HepG2 (cell line): ENCODE measurements around the gene ANKS4B. TPM values are rescaled to one million over a fixed set of nuclear protein-coding genes. Genes with fewer than 3 reads are reported as not detected.

Experiments
- ATAC-seq: fragments of 200-7000 bp; cut with Tn5 transposase; 3 replicates; pipeline ENCODE4 v1.9.1; 2020; ENCODE audit warnings: mild to moderate bottlenecking, moderate library complexity
- BruUV-seq: library from RNA; stranded (reverse); fragments of 400-500 nt; replicated peaks from 2 replicates; lab custom pipeline; 2021; lab: Mats Ljungman, UMichigan
- CTCF ChIA-PET: fragments of 300-600 bp; formaldehyde crosslinking; extraction: SDS; loops from one replicate; lab custom pipeline; 2021; ENCODE audit warnings: low total read pairs, inconsistent platforms, low intra/inter-chr PET ratio; lab: Yijun Ruan, JAX
- POLR2A ChIA-PET: fragments of 350-600 bp; sonication (Branson Sonifier 250); formaldehyde crosslinking; loops from one replicate; lab custom pipeline; 2020; ENCODE audit warnings: antibody characterized with exemption, inconsistent platforms; lab: Yijun Ruan, JAX
- DNase-seq: peaks from one replicate; pipeline ENCODE4 v3.0.0-alpha.2; 2015; ENCODE audit warnings: low spot score
- FAIRE-seq: peaks from 3 replicates; lab custom pipeline; 2011; peaks lifted over from hg19 to GRCh38; lab: Jason Lieb, UNC
- H2AFZ ChIP-seq: one replicate; pipeline ENCODE4 v1.6.1; 2011; ENCODE audit warnings: low read length, inconsistent platforms
- H3K27ac ChIP-seq: fragments of 300-600 bp; 3 replicates; pipeline ENCODE4 v1.8.0; 2011; ENCODE audit warnings: mixed run types, mild to moderate bottlenecking, mixed read lengths, low read length, inconsistent platforms; ENCODE audit not compliant: insufficient read depth; ENCODE audit errors: extremely low read length
- H3K27me3 ChIP-seq, 2 experiments: fragments of 200-600 bp in 1 of 2; 2 replicates in 1 of 2; 3 replicates in 1 of 2; pipeline versions ENCODE4 v1.6.0 to v1.8.0; 2011; ENCODE audit warnings: low read length in 2 of 2, mild to moderate bottlenecking in 2 of 2, moderate library complexity in 2 of 2, inconsistent platforms in 1 of 2; ENCODE audit not compliant: insufficient read depth in 2 of 2, control insufficient read depth in 1 of 2
- H3K36me3 ChIP-seq, 2 experiments: fragments of 200-600 bp in 1 of 2; replicated peaks in 1 of 2; 2 replicates in 1 of 2; 3 replicates in 1 of 2; pipeline versions ENCODE4 v1.5.1 to v1.8.0; 2011; ENCODE audit warnings: low read length in 2 of 2, inconsistent platforms in 1 of 2; ENCODE audit not compliant: insufficient read depth in 2 of 2, control insufficient read depth in 1 of 2
- H3K4me1 ChIP-seq: 2 replicates; pipeline ENCODE4 v1.5.1; 2012; ENCODE audit warnings: low read length, inconsistent platforms; ENCODE audit not compliant: insufficient read depth
- H3K4me2 ChIP-seq: 2 replicates; pipeline ENCODE4 v1.6.0; 2011; ENCODE audit warnings: low read depth, low read length, inconsistent platforms
- H3K4me3 ChIP-seq, 3 experiments: fragments of 200-600 bp in 1 of 3; sonication (generic), shearing (Covaris generic) in 1 of 3; replicated peaks in 1 of 3; 2 replicates each; pipeline ENCODE4 v1.5.1; 2011 to 2016; ENCODE audit warnings: low read length in 3 of 3, inconsistent platforms in 2 of 3, low read depth in 2 of 3, mild to moderate bottlenecking in 2 of 3, control low read depth in 1 of 3, mixed read lengths in 1 of 3; ENCODE audit not compliant: insufficient read depth in 1 of 3
- H3K79me2 ChIP-seq: one replicate; pipeline ENCODE4 v1.6.1; 2011; ENCODE audit warnings: low read length, inconsistent platforms; ENCODE audit not compliant: insufficient read depth
- H3K9ac ChIP-seq: 2 replicates; pipeline ENCODE4 v1.6.0; 2011; ENCODE audit warnings: mild to moderate bottlenecking, low read depth, low read length, inconsistent platforms; ENCODE audit not compliant: insufficient read depth
- H3K9me3 ChIP-seq: 2 replicates; pipeline ENCODE4 v1.5.1; 2012; ENCODE audit warnings: mild to moderate bottlenecking, low read length
- H4K20me1 ChIP-seq: 2 replicates; pipeline ENCODE4 v1.6.0; 2011; ENCODE audit warnings: inconsistent platforms, mild to moderate bottlenecking, low read length, moderate library complexity; ENCODE audit not compliant: insufficient read depth
- ARNTL ChIP-seq: sonication (generic); formaldehyde crosslinking; IDR thresholded peaks from 2 replicates; pipeline ENCODE4 v1.4.0; 2020; ENCODE audit warnings: mild to moderate bottlenecking, missing genetic modification reagents
- CENPX ChIP-seq: sonication (generic); formaldehyde crosslinking; IDR thresholded peaks from 2 replicates; pipeline ENCODE4 v1.9.0; 2021; ENCODE audit warnings: mild to moderate bottlenecking, missing genetic modification reagents, moderate library complexity
- CHD4 ChIP-seq: fragments of 200-600 bp; sonication (generic); IDR thresholded peaks from 2 replicates; pipeline ENCODE4 v1.7.0; 2017; ENCODE audit warnings: mild to moderate bottlenecking, low read length, borderline replicate concordance
- EED ChIP-seq: sonication (generic); formaldehyde crosslinking; IDR thresholded peaks from 2 replicates; pipeline ENCODE4 v1.5.0; 2020; ENCODE audit warnings: mild to moderate bottlenecking, missing genetic modification reagents
- HOXA7 ChIP-seq: sonication (generic); formaldehyde crosslinking; IDR thresholded peaks from 2 replicates; pipeline ENCODE4 v1.8.1; 2022; ENCODE audit warnings: mild to moderate bottlenecking, missing genetic modification reagents, moderate library complexity
- NAIF1 ChIP-seq: sonication (generic); formaldehyde crosslinking; IDR thresholded peaks from 2 replicates; pipeline ENCODE4 v1.5.0; 2020; ENCODE audit warnings: mild to moderate bottlenecking, missing genetic modification reagents, borderline replicate concordance
- NFRKB ChIP-seq: fragments of 450-650 bp; IDR thresholded peaks from 2 replicates; pipeline ENCODE4 v1.6.1; 2017
- PHB2 ChIP-seq: fragments of 450-650 bp; IDR thresholded peaks from 2 replicates; pipeline ENCODE4 v1.6.1; 2018; ENCODE audit not compliant: partially characterized antibody
- PLRG1 ChIP-seq: fragments of 450-650 bp; conservative IDR thresholded peaks from 2 replicates; pipeline ENCODE4 v1.6.1; 2016
- RBM22 ChIP-seq: fragments of 200-400 bp; formaldehyde crosslinking; optimal IDR thresholded peaks from 2 replicates; pipeline ENCODE3; 2017; ENCODE audit warnings: mild to moderate bottlenecking, low read length, moderate library complexity
- RFX3 ChIP-seq: IDR thresholded peaks from 2 replicates; pipeline ENCODE4 v1.6.1; 2016; ENCODE audit warnings: missing biosample characterization, missing genetic modification reagents
- SIX1 ChIP-seq: sonication (generic); formaldehyde crosslinking; IDR thresholded peaks from 2 replicates; pipeline ENCODE4 v1.4.0; 2020; ENCODE audit warnings: missing genetic modification reagents, borderline replicate concordance
- TP53 ChIP-seq: sonication (generic); formaldehyde crosslinking; conservative IDR thresholded peaks from 2 replicates; pipeline ENCODE4 v1.4.0; 2020; ENCODE audit warnings: missing genetic modification reagents
- TRIM22 ChIP-seq: fragments of 450-650 bp; IDR thresholded peaks from 2 replicates; pipeline ENCODE4 v1.6.1; 2017
- ZMAT5 ChIP-seq: sonication (generic); formaldehyde crosslinking; IDR thresholded peaks from 2 replicates; pipeline ENCODE4 v1.5.0; 2020; ENCODE audit warnings: mild to moderate bottlenecking, low read depth, missing genetic modification reagents, borderline replicate concordance
- ZNF3 ChIP-seq: IDR thresholded peaks from 2 replicates; pipeline ENCODE4 v1.7.0; 2017; ENCODE audit warnings: inconsistent platforms
- ZNF34 ChIP-seq: sonication (generic); formaldehyde crosslinking; IDR thresholded peaks from 2 replicates; pipeline ENCODE4 v1.4.0; 2020; ENCODE audit warnings: mild to moderate bottlenecking, missing genetic modification reagents, borderline replicate concordance
- ZNF501 ChIP-seq: sonication (generic); formaldehyde crosslinking; IDR thresholded peaks from 2 replicates; pipeline ENCODE4 v1.5.1; 2020; ENCODE audit warnings: mild to moderate bottlenecking, moderate library complexity, missing genetic modification reagents
- ZNF547 ChIP-seq: sonication (generic); formaldehyde crosslinking; IDR thresholded peaks from 2 replicates; pipeline ENCODE4 v1.5.1; 2020; ENCODE audit warnings: mild to moderate bottlenecking, missing genetic modification reagents
- ZNF883 ChIP-seq: sonication (generic); formaldehyde crosslinking; IDR thresholded peaks from 2 replicates; pipeline ENCODE4 v1.5.1; 2020; ENCODE audit warnings: mild to moderate bottlenecking, missing genetic modification reagents; ENCODE audit errors: not compliant biosample characterization
- WGBS: methylation state at CpG from one replicate; pipeline ENCODE4 v1.1.6; 2017; ENCODE audit warnings: low lambda C conversion rate; 5-methylcytosine and 5-hydroxymethylcytosine counted together
- in situ Hi-C: cut with HindIII; loops from 2 replicates; pipeline ENCODE4 v1.10.0; 2017; ENCODE audit warnings: low pct_unique_long_range_greater_than_20kb; ENCODE audit not compliant: extremely low pct_ligation_motif_present
- intact Hi-C: fragments of 100-400 bp; cut with micrococcal nuclease; formaldehyde crosslinking; loops from one replicate; pipeline ENCODE4 v1.10.0; 2022; ENCODE audit not compliant: unreplicated experiment
- polyA plus RNA-seq, 8 experiments: library from polyadenylated mRNA; depleted of rRNA in 3 of 8; stranded (reverse) in 7 of 8; unstranded in 1 of 8; fragments of >200 nt; fragmentation: Illumina TruSeq in 4 of 8; extraction: Trizol in 4 of 8; gene quantifications; 2 replicates each; pipeline versions ENCODE4 v1.2.1 to v1.2.3, GENCODE V29; 2011 to 2016; ENCODE audit warnings: low read depth in 4 of 8, missing spikeins in 1 of 8, mixed read lengths in 1 of 8; ENCODE audit not compliant: insufficient read depth in 1 of 8
- total RNA-seq, 5 experiments: library from RNA; depleted of rRNA; stranded (reverse); fragments of >200 nt; fragmentation: Illumina TruSeq; extraction: Trizol; gene quantifications; 2 replicates each; pipeline ENCODE4 v1.2.3, GENCODE V29; 2016; ENCODE audit warnings: low read depth in 1 of 5

ANKS4B gene
- total and polyA plus RNA-seq, 2 of the 13 experiments (the other 11 are each of a cell fraction or from before 2014, with no cell fraction given), result 6.5 to 30.0 TPM

- Histone ChIP-seq H4K20me1 (no peaks in the 10 kb centered on the region), H3K4me3 (no peak overlapping the region), H3K4me1 (peaks cover 37% of the 10 kb centered on the region), H2AFZ (no peak overlapping the region), H3K27ac (no peak overlapping the region), H3K4me2 (no peak overlapping the region), H3K9me3 (no peaks in the 10 kb centered on the region), H3K9ac (no peak overlapping the region), H3K79me2 (no peaks in the 10 kb centered on the region), H3K36me3 (no peaks in the 10 kb centered on the region), H3K27me3 (peaks cover 0 to 18% of the 10 kb centered on the region in 2 experiments; a peak in 2 of 5 replicates)
- intact Hi-C loops, result loop anchor here (1.0 kb wide), 1 partner anchor 124 kb away; the partner anchor contains the start of gene DNAH3
- in situ Hi-C loops, result no loop called here
- 65% methylated on average over 5 of the region's 5 CpGs for WGBS
- FAIRE-seq, result no peak
- CTCF ChIA-PET, result no interaction called here
- BruUV-seq, result no TSS peak
- POLR2A ChIA-PET, result interaction anchor here (2.7 kb wide), 1 partner anchor 13 kb away, joined by 11 read pairs; no protein-coding TSS in a partner anchor
- no peak for DNase-seq
- ATAC-seq, result no peak
- TF ChIP-seq ZNF883 (CRISPR knock-in tag) (no peak), RBM22 (no peak), CHD4 (no peak), PHB2 (no peak), NAIF1 (CRISPR knock-in tag) (no peak), NFRKB (no peak), ZMAT5 (CRISPR knock-in tag) (no peak)
These were observed 40.8 kb downstream of the ANKS4B start for GRCh38 chr16:21274172-21274726.

- no peaks in the 10 kb centered on the region for H3K36me3 ChIP-seq
- peaks cover 38% of the 10 kb centered on the region for H3K4me1 ChIP-seq
- WGBS, result 74% methylated on average over 3 of the region's 3 CpGs
- CTCF ChIA-PET, result interaction anchor here (1.2 kb wide), 1 partner anchor 87 kb away, joined by 3 read pairs; no protein-coding TSS in a partner anchor
- POLR2A ChIA-PET, result no interaction called here
- no peak overlapping the region for H3K4me3 ChIP-seq
- no peak overlapping the region for H3K9ac ChIP-seq
- no peak overlapping the region for H3K27ac ChIP-seq
- TF ChIP-seq ZNF34 (CRISPR knock-in tag), result no peak
- TF ChIP-seq SIX1, result no peak
- no peak for TF ChIP-seq CENPX (CRISPR knock-in tag)
- no peak for TF ChIP-seq RFX3 (CRISPR knock-in tag)
- no peak for TF ChIP-seq HOXA7 (CRISPR knock-in tag)
- no peak for TF ChIP-seq ZNF547 (CRISPR knock-in tag)
- no peak for TF ChIP-seq ZNF3 (CRISPR knock-in tag)
- TF ChIP-seq TRIM22, result no peak
- TF ChIP-seq PLRG1, result no peak
- no peak for TF ChIP-seq EED
- TF ChIP-seq ARNTL (CRISPR knock-in tag), result no peak
- no peak for TF ChIP-seq TP53 (CRISPR knock-in tag)
- TF ChIP-seq ZNF501, result no peak
- no peaks in the 10 kb centered on the region for H4K20me1 ChIP-seq
- peaks cover 0 to 18% of the 10 kb centered on the region in 2 experiments; a peak in 2 of 5 replicates for H3K27me3 ChIP-seq
- H2AFZ ChIP-seq, result no peak overlapping the region
- DNase-seq (no peak), FAIRE-seq (no peak), ATAC-seq (no peak)
- H3K4me2 ChIP-seq, result no peak overlapping the region
- no TSS peak for BruUV-seq
- H3K79me2 ChIP-seq, result no peaks in the 10 kb centered on the region
- no peaks in the 10 kb centered on the region for H3K9me3 ChIP-seq
- intact Hi-C loops (loop anchor here (5.0 kb wide), 1 partner anchor 43 kb away; the partner anchor contains the start of gene ANKS4B), in situ Hi-C loops (loop anchor here (5.0 kb wide), 1 partner anchor 88 kb away; no protein-coding TSS in a partner anchor)
These were observed 42.0 kb downstream of the ANKS4B start for GRCh38 chr16:21275529-21275928.
